CD4-positive, alpha-beta T cell treated with Interleukin-15 for 4 hours (primary cell): ENCODE measurements around the gene C2CD2L.
A peak's percentile ranks its signal among the peaks of the same experiment; 100 is the strongest.
"Not testable (repeated sequence)": the region's sequence is repeated elsewhere in the genome, so short reads cannot be mapped to it uniquely, and the experiment has no call there.

Source experiments
- DNase-seq: peaks from one replicate; pipeline ENCODE4 v3.0.0-alpha.2; 2020; ENCODE audit warnings: low spot score

The C2CD2L gene

GRCh38 chr11:119115484-119116234 lies 8.5 kb downstream of the C2CD2L start:
- DNase-seq: peak; percentile 35

- no peak for DNase-seq
Measured at GRCh38 chr11:119116235-119116594, 9.1 kb downstream of the C2CD2L start.

GRCh38 chr11:119116601-119117000 lies 9.5 kb downstream of the C2CD2L start:
- no peak for DNase-seq

- DNase-seq: no peak
Measured at GRCh38 chr11:119117004-119117706, 10.0 kb downstream of the C2CD2L start.

- DNase-seq: no peak
Measured at GRCh38 chr11:119118227-119118626, 11.1 kb downstream of the C2CD2L start.

GRCh38 chr11:119118946-119119345 lies 11.8 kb downstream of the C2CD2L start:
- no peak for DNase-seq

GRCh38 chr11:119120639-119121007 lies 13.5 kb downstream of the C2CD2L start:
- DNase-seq: no peak

- DNase-seq: peak; percentile 100
Measured at GRCh38 chr11:119121008-119121810, 14.1 kb downstream of the C2CD2L start, which contains the start of gene HINFP. Gene HINFP (plus strand): TSS chr11:119121580. CDS start chr11:119126945, 5,365 bp downstream.

GRCh38 chr11:119121811-119122124 lies 14.6 kb downstream of the C2CD2L start:
- no peak for DNase-seq

- no peak for DNase-seq
Measured at GRCh38 chr11:119125821-119126220, 18.7 kb downstream of the C2CD2L start.

- no peak for DNase-seq
Measured at GRCh38 chr11:119126675-119127268, 19.6 kb downstream of the C2CD2L start.

- no peak for DNase-seq
Measured at GRCh38 chr11:119130662-119131061, 23.5 kb downstream of the C2CD2L start.

GRCh38 chr11:119134389-119134978 lies 27.3 kb downstream of the C2CD2L start:
- no peak for DNase-seq

GRCh38 chr11:119139276-119139675 lies 32.1 kb downstream of the C2CD2L start:
- DNase-seq: not testable (repeated sequence)

- DNase-seq: peak; percentile 18
Measured at GRCh38 chr11:119144825-119145486, 37.8 kb downstream of the C2CD2L start.

- no peak for DNase-seq
Measured at GRCh38 chr11:119145551-119145950, 38.4 kb downstream of the C2CD2L start.

GRCh38 chr11:119147604-119148333 lies 40.6 kb downstream of the C2CD2L start:
- DNase-seq: no peak

GRCh38 chr11:119148720-119149017 lies 41.5 kb downstream of the C2CD2L start:
- no peak for DNase-seq

- DNase-seq: no peak
Measured at GRCh38 chr11:119149018-119149785, 42.1 kb downstream of the C2CD2L start, which contains the start of gene ABCG4. Gene ABCG4 (plus strand): TSS chr11:119149052. CDS start chr11:119149966, 914 bp downstream.

GRCh38 chr11:119149786-119150275 lies 42.7 kb downstream of the C2CD2L start:
- no peak for DNase-seq
